SK-N-SH (cell line): ENCODE data around the gene SPEG.

ENCODE experiments used
- TF ChIP-seq, protein P1 (sequence below): fragments of 200-600 bp; sonication (generic); IDR thresholded peaks from 2 replicates; pipeline ENCODE4 v1.6.1; 2017; ENCODE audit warnings: antibody characterized with exemption, mild to moderate bottlenecking, moderate library complexity
- TF ChIP-seq, protein P2 (sequence below): fragments of 150-350 bp; IDR thresholded peaks from 2 replicates; pipeline ENCODE4 v1.6.1; 2017; ENCODE audit warnings: antibody characterized with exemption, low read length, low read depth, borderline replicate concordance

DNA sequence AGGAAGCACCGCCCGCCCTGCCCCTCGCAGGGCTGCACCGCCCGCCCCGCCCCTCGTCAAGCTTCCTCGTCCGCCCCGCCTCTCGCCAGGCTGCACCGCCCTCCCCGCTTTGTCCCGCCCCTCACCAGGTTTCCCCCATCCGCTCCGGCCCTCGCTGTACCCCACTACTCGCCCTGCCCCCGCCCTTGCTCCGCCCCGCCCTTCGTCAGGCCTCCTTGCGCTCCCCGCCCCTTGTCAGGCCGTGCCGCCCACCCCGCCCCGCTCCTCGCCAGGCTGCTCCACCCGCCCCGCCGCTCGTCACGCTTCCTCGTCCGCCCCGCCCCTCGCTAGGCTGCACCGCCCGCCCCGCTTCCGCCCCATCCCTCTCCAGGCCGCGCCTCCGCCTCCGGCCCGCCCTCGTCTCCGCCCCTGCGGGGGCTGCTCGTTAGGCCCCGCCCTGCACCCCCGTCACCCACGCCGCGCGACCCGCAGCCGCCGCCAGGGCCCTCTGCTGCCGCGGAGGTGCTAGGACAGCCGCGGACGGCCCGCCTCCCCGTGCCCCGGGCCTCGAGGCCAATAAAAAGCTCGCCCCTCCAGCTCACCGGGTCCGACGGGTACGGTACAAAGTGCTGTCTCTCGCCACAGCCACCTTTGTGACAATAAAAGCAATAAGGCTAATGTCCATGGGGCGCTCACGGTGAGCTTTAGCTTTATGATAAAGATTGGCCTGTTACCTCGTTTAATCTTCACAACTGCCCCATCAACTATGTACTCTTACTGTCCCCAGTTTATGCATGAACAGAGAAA, 46.3 kb upstream of the SPEG start:
- TF ChIP-seq, protein P1, sequence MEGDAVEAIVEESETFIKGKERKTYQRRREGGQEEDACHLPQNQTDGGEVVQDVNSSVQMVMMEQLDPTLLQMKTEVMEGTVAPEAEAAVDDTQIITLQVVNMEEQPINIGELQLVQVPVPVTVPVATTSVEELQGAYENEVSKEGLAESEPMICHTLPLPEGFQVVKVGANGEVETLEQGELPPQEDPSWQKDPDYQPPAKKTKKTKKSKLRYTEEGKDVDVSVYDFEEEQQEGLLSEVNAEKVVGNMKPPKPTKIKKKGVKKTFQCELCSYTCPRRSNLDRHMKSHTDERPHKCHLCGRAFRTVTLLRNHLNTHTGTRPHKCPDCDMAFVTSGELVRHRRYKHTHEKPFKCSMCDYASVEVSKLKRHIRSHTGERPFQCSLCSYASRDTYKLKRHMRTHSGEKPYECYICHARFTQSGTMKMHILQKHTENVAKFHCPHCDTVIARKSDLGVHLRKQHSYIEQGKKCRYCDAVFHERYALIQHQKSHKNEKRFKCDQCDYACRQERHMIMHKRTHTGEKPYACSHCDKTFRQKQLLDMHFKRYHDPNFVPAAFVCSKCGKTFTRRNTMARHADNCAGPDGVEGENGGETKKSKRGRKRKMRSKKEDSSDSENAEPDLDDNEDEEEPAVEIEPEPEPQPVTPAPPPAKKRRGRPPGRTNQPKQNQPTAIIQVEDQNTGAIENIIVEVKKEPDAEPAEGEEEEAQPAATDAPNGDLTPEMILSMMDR: peak; percentile 64
- TF ChIP-seq, protein P2, sequence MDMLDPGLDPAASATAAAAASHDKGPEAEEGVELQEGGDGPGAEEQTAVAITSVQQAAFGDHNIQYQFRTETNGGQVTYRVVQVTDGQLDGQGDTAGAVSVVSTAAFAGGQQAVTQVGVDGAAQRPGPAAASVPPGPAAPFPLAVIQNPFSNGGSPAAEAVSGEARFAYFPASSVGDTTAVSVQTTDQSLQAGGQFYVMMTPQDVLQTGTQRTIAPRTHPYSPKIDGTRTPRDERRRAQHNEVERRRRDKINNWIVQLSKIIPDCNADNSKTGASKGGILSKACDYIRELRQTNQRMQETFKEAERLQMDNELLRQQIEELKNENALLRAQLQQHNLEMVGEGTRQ: no peak
